Glomerular visceral epithelial cell (primary cell): ENCODE results near the gene KRT32.
"Not testable (repeated sequence)": the region's sequence is repeated elsewhere in the genome, so short reads cannot be mapped to it uniquely, and the experiment has no call there.

Experiments
- DNase-seq: peaks from one replicate; pipeline ENCODE4 v3.0.0-alpha.2; 2016; ENCODE audit errors: extremely low spot score

Gene KRT32

DNA sequence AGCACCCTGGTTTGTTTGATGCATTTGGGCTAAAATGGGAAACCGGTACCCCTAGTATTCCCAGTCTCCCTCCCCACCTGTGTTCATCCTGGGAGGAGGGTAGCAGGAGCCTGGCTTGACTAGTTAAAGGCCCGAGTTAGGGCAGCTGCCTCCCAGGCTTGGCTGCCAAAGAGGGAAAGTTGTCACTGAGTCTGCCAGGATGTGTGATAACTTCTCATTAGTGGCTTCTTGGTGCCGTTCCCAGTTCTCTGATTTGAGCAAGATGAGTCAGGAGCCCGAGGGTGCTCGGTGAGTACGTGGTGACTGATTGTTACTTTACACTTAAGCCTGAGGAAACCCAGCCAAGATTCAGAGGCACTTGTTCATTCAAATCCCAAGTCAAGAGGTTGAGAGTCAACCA lies 2.5 kb downstream of the KRT32 start:
- peak; percentile 84 for DNase-seq

DNA sequence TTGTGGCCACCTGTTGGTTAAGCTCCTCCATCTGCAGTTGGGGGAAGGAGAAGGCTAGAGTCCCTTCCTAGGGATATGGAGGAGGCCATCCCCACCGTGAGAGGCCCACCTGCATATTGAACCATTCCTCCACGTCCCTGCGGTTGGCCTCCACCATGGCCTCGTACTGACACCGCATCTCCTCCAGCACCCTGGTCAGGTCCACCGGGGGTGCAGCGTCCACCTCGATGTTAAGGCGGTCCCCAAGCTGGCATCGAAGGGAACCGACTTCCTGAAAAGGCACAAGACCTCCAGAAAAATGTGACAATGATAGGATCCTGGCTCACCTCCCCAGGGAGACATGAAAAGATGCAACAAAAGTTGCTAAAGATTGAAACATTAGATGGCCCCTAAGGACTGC lies 3.0 kb downstream of the KRT32 start:
- DNase-seq = no peak

DNA sequence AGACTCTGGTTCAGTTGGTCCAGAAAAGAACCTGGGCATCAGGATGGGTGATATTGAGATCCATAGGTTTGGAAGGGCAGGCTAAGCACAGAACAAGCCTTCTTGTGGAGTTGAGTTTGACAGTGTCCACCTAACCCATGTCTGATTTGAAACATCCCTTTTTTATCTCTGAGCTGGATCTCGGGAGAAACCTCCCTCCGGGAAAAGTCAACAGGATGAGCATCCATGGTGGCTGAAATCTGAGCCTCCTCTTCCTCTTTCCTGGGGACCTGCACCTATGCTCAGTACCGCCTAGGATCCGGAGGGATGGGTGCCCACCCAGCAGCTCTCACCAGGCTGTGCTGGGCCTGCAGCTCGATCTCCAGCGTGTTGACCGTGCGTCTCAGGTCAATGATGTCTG lies 3.4 kb downstream of the KRT32 start:
- no peak for DNase-seq

DNA sequence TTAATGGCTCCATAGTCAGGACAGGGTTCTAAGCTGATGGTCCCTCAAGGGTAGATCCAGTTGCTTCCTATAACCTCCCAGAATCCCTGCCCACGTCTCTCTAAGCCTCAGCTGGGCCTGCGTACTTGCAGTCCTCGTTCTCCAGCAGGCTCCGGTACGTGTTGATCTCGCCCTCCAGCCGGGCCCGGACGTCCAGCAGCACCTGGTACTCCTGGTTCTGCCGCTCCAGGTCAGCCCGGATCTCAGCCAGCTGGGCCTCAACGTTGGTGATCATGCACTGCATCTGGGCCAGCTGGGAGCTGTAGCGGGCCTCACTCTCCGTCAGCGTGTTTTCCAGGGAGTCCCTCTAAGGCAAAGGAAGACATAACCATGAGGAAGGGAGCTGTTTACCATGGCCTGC lies 4.5 kb downstream of the KRT32 start:
- no peak for DNase-seq

DNA sequence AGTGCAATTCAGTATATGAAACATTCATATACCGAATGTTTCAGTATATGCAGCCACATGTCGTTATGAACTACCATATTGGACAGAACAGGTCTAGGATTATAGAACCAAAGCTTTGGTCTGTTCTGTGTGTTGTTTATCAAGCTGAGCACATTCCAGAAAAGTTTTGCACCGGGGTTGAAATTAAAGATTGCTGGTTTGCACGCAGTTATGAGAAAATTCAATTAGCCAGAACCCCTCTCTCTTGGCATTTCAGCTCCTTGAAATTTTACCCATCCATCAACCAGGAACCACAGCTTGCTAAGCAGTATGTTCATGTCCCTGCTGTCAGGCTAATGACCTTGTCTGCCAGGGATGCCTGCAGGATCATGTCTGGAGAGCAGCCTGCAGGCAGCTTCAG lies 9.5 kb downstream of the KRT32 start:
- no peak for DNase-seq

DNA sequence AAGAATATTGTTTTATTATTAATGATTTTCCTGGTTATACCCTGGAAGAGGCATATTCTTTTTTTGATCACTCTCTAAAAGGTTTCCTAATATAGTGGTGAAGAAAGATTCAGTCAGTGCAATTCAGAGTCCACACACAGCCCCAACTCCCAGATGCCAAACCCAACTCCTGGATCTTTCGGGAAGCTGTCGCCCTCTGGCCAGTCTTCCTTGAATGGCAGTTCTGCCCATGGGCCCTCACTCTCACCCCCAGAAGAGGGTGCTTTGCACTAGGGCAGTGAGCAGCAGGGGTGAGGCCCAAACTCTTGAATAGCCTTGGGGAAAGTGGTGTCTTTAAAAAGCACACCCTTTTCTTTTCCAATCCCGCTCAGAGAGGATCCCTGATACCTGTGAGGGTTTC lies 11.0 kb downstream of the KRT32 start:
- DNase-seq = no peak

DNA sequence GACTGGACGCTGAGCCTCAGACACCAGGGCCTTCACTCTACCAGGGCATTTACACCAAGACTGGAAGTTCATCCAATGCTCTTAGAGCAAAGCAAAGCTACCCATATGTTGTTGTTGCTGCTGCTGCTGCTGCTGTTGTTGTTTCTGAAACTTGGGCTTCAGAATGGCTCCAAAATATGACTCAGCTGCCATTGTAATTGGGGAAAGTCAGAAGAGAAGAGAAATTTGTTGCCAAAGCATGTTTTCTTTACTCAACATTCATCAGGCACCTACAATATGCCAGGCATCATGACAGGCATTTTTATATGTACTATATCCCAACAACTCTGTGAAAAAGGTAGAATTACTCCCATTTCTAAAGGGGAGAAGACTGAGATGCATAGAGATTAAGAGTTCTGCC lies 11.9 kb downstream of the KRT32 start:
- no peak for DNase-seq

DNA sequence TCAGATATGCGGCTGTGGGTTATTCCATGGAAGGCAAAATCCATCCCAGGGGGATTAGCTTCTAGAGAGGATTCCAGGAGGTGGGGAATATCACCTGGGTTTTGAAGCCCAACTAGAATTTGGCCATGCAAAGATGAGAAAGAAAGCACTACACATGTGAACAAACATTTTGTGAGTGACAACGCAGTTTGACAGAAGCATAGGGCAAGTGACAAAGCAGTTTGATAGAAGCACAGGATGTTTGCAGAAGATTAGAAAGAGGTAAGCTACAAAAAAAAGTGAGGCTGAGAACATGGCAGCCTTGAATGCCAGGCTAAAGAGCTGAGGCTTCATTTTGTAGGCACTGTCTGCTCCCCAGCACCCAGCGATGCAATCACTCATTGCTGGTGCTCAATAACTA lies 14.1 kb downstream of the KRT32 start:
- DNase-seq = no peak

DNA sequence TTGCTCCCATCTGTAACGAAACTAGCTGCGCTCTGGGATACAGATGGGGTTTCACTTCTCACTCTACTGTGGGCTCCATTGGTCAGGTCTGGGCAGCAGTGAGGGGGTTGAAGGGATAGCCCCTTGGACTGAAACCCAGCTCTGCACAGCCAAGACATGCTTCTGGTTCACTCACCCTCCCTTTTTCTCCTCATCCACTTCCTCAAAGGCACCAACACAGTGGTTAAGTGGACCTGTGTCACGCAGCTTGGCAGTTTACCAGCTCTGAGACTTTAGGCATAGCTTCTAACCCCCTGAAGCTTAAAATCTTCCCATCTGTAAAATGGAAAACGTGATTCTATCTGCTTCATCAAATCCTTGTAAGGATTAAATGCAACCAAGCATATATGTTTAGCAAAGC lies 14.9 kb downstream of the KRT32 start:
- no peak for DNase-seq

DNA sequence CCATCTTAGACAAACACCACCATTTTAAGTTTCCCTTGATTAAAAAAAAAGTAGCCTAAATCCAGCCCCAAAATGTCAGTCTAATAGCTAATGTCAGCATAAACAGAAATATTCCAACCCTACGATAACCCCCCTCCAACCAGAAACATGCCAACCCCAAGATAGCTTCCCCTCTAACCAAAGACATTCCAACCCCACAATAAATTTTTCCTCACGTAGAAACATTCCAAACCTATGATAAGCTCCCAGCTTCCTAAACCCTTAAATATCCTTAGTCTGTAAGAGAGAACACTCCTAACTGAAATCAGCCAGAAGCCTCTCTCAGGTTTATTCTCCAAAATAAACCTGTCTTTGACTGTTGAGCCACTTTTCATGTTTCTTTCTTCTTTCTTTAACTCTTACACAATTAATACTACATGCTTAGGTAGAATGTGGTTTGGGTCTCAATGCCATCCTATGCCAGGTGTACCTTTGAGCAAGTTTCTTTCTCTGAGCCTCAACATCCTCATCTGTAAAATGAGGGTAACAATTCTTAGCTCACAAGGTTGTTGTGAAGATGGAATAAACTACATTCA lies 15.9 kb downstream of the KRT32 start:
- DNase-seq = peak; percentile 49

DNA sequence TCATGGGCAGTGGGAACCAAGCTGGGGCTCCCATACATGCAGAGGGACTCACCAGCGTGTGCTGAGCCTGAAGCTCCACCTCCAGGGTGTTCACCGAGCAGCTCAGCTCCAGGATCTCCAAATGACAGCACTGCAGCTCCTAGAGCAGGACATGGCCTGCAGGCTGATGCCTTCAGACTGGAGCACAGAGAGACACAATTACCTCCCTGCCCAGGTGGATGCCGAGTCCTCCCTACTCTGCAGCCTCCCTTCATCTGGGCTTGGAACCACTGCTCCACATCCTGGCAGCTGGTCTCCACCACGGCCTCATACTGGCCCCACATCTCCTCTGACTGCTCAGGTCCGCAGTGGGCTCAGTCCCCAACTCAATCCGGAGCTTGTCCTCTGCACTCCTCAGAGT lies 18.2 kb downstream of the KRT32 start:
- no peak for DNase-seq

DNA sequence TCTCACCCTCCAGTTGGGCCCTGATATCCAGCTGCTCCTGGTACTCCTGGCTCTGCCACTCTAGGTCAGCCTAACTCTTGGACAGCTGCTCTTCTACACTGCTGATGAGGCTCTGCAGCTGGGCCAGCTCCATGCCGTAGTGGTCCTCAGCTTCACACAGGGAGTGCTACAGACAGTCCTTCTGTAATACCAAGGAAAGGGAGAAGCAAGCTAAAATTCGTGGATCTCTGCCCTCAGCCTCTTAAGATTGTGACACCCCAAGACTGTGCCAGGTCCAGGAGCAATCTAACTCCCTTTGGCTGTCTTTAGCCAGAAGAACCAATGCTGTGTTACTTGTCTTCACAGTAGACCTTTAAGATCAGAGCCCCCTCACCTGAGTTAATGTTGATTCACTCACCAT lies 18.7 kb downstream of the KRT32 start:
- no peak for DNase-seq

DNA sequence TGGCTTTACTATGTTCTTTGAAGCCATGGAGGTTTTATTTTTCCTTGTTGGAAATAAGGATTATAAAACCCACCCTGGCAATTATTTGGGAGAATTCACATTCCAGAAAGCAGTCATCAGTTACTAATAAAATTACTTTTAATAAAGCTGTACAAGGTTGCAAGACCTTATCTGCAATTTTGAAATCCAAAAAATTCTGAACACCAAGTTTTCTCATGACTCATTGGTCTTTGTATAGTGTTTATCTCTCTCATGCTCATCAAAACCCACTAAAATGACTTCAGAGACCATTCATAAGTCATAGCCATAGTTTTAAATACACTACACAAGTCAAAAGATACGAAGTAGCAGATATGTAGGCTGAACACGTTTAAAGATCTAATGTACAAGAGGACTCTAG lies 20.4 kb downstream of the KRT32 start:
- DNase-seq = no peak

DNA sequence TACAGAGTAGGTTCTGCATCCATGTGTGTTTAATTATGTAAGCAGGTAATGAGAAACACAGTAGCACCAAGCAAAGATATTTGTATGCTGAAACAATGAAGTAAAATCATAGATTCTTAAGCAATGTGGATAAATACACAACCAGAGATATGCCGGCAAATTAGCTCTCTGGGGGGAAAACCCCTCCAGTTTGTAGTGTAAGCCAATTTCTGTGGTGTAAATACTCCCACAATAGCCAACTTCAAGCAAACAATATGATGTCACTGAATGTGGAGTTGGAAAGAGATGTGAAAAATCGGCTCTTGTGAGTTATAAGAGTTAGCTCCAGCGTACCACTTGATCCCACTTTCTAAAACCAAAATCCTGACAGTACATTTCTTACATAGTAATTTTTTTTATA lies 22.5 kb downstream of the KRT32 start:
- no peak for DNase-seq

DNA sequence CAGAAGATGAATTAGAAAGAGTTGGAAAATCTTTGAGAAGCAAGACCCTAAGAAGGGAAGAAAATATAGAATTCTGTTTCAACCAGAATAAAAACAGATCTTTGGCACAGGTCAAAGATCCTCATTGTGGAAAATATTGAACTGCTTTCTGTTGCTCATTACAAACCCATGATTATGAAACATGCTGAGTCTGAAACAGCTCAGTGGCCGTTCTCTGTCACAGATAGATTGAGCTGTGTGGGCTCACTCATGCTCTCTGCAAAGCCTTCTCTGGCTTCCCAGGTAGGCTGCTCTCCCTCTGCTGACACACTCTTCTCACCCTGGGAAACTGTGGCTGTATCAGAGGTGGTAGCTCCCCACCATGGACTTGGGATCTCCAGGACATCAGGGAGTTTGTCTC lies 23.0 kb downstream of the KRT32 start:
- no peak for DNase-seq

DNA sequence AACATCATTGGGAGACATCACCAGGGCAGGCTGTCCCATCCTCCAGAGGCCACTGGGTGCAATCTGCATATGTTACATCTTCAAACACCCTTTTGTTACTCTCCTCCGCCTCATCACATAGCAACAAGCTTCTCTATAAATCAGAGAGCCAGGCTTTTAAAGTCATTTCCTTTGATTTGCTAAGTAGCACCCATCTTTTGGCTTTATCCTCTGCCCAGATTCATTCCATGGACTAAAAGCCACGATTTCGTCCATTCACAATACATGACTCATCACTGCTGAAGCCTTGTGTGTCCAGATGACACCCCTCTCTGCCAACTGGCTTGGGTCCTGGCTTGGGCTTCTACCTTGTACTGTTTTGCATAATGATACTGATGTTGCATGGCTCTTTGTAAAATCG lies 24.4 kb downstream of the KRT32 start:
- DNase-seq = peak; percentile 33

DNA sequence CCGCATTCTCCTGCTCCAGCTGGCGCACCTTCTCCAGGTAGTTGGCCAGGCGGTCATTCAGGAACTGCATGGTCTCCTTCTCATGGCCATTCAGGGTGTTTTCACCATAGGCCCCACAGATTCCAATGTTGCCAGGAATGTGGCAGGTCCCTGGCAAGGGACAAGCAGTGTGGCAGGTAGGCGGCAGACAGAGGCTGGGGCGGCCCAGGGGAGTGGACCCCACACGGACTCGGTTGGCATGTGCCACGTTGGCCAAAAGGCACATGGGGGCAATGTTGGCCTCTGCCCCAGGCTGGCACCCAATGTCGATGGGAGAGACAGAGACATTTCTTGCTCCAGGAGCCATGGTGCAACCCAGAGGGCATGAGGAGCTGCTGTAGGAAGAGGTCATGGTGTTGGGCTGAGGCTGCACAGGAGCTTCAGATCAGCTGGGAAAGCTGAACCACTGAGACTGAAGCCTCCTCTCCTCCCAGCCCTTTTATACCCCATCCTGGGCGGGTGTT lies 26.6 kb downstream of the KRT32 start, which contains the start of gene KRT38:
KRT38 (minus strand) TSS at position 453 of the 503 bp plus-strand sequence; CDS start at position 391, 62 bp downstream.
- no peak for DNase-seq

DNA sequence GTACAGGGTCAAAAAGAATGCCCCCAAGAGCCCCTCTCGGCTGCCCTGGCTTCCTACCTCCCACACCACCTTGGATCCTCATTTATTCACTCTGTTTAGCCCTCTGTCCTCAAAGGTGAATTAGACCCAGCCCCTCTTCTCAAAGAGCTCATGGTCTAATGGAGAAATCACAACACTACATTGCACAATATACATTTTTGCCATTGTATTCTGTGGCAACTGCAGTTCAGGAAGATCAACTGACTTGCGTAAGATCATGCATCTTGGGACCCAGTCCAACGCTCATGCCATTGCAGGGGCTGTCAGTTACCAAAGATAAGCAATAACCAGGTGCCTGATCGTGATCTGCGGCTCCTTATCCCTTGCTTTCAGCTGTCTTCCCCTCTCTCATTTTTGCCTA lies 27.8 kb downstream of the KRT32 start:
- DNase-seq = no peak

DNA sequence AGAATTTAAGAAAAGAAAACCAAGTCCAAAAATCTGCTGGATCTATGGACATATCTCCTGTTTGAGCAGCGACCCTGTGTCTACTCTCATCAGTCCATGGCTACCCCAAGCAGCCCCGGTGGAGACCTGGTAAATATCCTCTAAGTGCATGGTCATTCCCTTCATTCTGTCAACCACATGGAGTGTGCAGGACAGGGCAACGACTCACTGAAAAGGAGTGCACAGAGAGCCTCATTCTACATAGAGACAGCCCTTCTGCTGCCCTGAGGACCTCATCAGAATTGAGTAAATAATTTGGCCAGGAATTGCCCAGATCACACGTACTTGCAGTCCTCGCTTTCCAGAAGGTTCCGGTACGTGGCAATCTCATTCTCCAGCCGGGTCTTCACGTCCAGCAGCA lies 29.4 kb downstream of the KRT32 start:
- DNase-seq = no peak

DNA sequence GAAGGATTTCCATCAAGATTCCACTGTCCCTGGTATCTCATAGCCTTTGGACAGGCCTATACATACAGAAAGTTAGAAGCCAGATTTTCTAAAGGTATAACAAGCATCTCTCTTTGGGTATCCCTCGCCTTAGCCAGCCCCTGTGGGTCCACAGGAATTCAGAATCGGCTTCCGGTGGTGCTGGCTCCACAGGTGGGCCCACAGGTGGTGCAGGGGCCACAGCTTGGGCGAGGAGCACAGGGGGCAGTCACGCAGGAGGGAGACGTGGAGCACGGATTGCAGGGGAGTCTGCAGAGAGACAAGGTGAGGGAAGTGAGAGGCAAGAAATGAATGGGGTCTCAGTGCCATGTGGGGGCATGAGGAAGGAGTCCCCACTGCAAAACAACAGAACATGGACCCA lies 29.9 kb downstream of the KRT32 start:
- no peak for DNase-seq

DNA sequence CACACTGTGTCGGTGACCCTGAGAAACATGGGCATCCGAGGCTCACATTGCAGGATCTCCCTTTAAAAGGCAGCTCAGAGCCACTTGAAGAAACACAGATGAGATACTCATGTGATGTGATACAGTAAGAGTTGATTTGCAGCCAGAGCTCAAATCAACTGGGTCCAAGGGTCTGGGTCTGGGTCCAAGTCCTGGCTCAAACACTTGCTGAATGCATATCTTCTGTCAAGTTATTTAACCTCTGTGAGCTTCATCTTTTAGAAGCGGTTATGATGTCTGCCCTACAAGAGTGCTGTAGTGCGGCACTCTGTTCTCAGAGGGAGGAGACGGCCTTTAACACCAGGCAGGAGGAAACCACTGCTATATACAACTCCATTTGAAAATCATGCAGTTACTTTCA lies 32.8 kb downstream of the KRT32 start:
- DNase-seq = no peak

DNA sequence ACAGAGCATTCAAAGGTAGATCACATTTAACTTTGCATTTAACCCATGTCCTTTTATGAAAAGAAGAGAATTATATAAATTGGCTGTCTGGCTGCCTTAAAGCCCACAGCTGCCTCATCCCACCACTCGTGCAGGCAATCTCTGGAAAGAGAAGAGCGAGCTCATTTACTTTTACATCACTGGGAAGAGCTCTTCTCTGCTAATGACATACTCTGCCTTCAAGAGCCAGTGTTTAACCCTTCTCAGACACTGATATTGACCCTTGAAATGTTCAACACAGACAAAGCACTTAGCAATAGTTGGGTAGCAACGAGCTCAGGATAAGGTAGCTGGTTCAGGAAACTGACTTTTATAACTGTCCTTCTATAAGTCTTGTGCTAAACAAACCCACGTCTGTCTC lies 33.2 kb downstream of the KRT32 start:
- no peak for DNase-seq

DNA sequence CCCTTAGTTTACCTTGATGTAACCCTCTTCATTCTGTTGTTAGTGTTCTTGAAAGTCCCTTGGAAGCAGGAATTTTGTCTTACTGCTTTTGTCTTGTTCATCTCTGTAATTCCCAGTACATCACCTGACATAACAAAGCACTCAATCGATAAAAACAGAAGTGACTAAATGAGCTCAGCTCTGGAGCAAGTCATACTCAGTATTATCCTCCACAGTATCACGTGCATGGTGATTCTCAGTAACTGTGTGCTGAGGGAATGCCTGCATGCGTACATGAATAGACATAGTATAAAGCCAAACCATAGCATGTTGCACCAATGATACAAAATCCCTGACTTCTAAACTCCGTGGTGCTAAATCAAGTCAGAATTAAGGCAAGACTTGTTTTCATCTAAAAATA lies 33.6 kb downstream of the KRT32 start:
- no peak for DNase-seq

DNA sequence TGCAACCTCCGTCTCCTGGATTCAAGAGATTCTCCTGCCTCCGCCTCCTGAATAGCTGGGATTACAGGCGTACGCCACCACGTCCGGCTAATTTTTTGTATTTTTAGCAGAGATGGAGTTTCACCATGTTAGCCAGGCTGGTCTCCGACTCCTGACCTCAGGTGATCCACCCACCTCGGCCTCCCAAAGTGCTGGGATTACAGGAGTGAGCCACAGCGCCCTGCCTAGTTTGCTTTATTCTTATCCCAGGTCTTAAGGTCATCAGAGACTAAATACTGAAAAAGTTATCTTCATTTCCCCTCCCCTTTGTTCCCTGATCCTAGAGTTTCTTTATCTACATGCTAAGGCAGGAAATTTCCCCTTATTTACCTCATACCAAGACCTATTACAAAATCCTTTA lies 36.8 kb downstream of the KRT32 start:
- not testable (repeated sequence) for DNase-seq
